HCT116 (cell line): ENCODE measurements around the gene TP63. TPM values are rescaled to one million over a fixed set of nuclear protein-coding genes. Genes with fewer than 3 reads are reported as not detected.

Experiments
- ATAC-seq: fragments of 200-7000 bp; cut with Tn5 transposase; 2 replicates; pipeline ENCODE4 v1.9.1; 2020; ENCODE audit warnings: mild to moderate bottlenecking, moderate library complexity
- BruUV-seq: library from RNA; stranded (reverse); fragments of 400-500 nt; replicated peaks from 2 replicates; lab custom pipeline; 2021; lab: Mats Ljungman, UMichigan
- CTCF ChIA-PET: fragments of 300-600 bp; sonication (Branson Sonifier 250); formaldehyde crosslinking; loops from one replicate; lab custom pipeline; 2021; ENCODE audit warnings: antibody characterized with exemption; lab: Charles Lee
- POLR2A ChIA-PET: fragments of 300-600, 350-600 bp; sonication (Branson Sonifier 250); formaldehyde crosslinking; loops from one replicate; lab custom pipeline; 2021; ENCODE audit warnings: antibody characterized with exemption; lab: Charles Lee
- RAD21 ChIA-PET, 2 experiments: fragments of 300-600 bp; sonication (Branson Sonifier 250); formaldehyde crosslinking; loops; one replicate each; lab custom pipeline; 2023; ENCODE audit warnings: low total read pairs in 2 of 2; ENCODE audit not compliant: uncharacterized antibody in 2 of 2, unreplicated experiment in 2 of 2, low non-redundant PET in 1 of 2; lab: Charles Lee
- DNase-seq: peaks from one replicate; pipeline ENCODE4 v3.0.0-alpha.2; 2010; ENCODE audit warnings: low read depth, low spot score
- H2AFZ ChIP-seq: fragments of 200-600 bp; shearing (Covaris generic), sonication (generic); 2 replicates; pipeline ENCODE4 v1.6.1; 2017; ENCODE audit warnings: low read depth, mixed run types, mixed read lengths, antibody characterized with exemption, low read length; ENCODE audit not compliant: poor library complexity, severe bottlenecking
- H3K27ac ChIP-seq: 2 replicates; pipeline ENCODE4 v1.5.1; 2012; ENCODE audit warnings: low read depth, low read length
- H3K27me3 ChIP-seq: fragments of 200-600 bp; sonication (generic); 2 replicates; pipeline ENCODE4 v1.6.1; 2016; ENCODE audit warnings: mixed run types, low read length, mixed read lengths; ENCODE audit not compliant: insufficient read depth
- H3K36me3 ChIP-seq, 2 experiments: fragments of 200-500 bp in 1 of 2; fragments of 200-600 bp in 1 of 2; sonication (Bioruptor generic) in 1 of 2; sonication (generic) in 1 of 2; 2 replicates each; pipeline versions ENCODE4 v1.5.1 to v1.6.1; 2014 to 2016; ENCODE audit warnings: low read length in 2 of 2, inconsistent platforms in 1 of 2, mixed read lengths in 1 of 2, mixed run types in 1 of 2; ENCODE audit not compliant: insufficient read depth in 2 of 2, control insufficient read depth in 1 of 2
- H3K4me1 ChIP-seq, 2 experiments: fragments of 200-600 bp in 1 of 2; sonication (generic) in 1 of 2; 2 replicates each; pipeline versions ENCODE4 v1.5.1 to v1.6.1; 2012 to 2017; ENCODE audit warnings: low read length in 2 of 2, inconsistent platforms in 1 of 2, mild to moderate bottlenecking in 1 of 2, mixed read lengths in 1 of 2, mixed run types in 1 of 2, moderate library complexity in 1 of 2; ENCODE audit not compliant: insufficient read depth in 2 of 2, control insufficient read depth in 1 of 2
- H3K4me2 ChIP-seq: fragments of 200-600 bp; sonication (generic); 2 replicates; pipeline ENCODE4 v1.6.1; 2017; ENCODE audit warnings: mixed run types, low read length, mixed read lengths
- H3K4me3 ChIP-seq, 2 experiments: fragments of 200-600 bp in 1 of 2; sonication (generic) in 1 of 2; replicated peaks in 1 of 2; 2 replicates each; pipeline ENCODE4 v1.5.1; 2011 to 2016; ENCODE audit warnings: low read length in 2 of 2, control low read depth in 1 of 2, low read depth in 1 of 2, mild to moderate bottlenecking in 1 of 2, mixed read lengths in 1 of 2, mixed run types in 1 of 2
- H3K79me2 ChIP-seq: fragments of 200-600 bp; sonication (generic); 2 replicates; pipeline ENCODE4 v1.6.1; 2017; ENCODE audit warnings: mild to moderate bottlenecking, mixed run types, low read length, moderate library complexity, mixed read lengths; ENCODE audit not compliant: insufficient read depth
- H3K9ac ChIP-seq: fragments of 200-600 bp; sonication (generic); 2 replicates; pipeline ENCODE4 v1.6.1; 2016; ENCODE audit warnings: low read length, mixed read lengths
- H3K9me2 ChIP-seq: fragments of 200-600 bp; sonication (generic), shearing (Covaris generic); 2 replicates; pipeline ENCODE4 v1.6.1; 2017; ENCODE audit warnings: mixed run types, mild to moderate bottlenecking, moderate library complexity; ENCODE audit not compliant: insufficient read depth
- H3K9me3 ChIP-seq, 2 experiments: fragments of 200-500 bp in 1 of 2; fragments of 200-600 bp in 1 of 2; sonication (Bioruptor generic) in 1 of 2; sonication (generic) in 1 of 2; 2 replicates each; pipeline ENCODE4 v1.6.1; 2014 to 2017; ENCODE audit warnings: low read length in 2 of 2, mixed read lengths in 2 of 2, inconsistent platforms in 1 of 2, low read depth in 1 of 2, mild to moderate bottlenecking in 1 of 2, mixed run types in 1 of 2, moderate library complexity in 1 of 2; ENCODE audit not compliant: control insufficient read depth in 1 of 2, insufficient read depth in 1 of 2
- H4K20me1 ChIP-seq: fragments of 200-600 bp; sonication (generic), shearing (Covaris generic); 2 replicates; pipeline ENCODE4 v1.6.1; 2017; ENCODE audit warnings: mixed run types, mild to moderate bottlenecking, moderate library complexity; ENCODE audit not compliant: insufficient read depth
- CEBPB ChIP-seq: IDR thresholded peaks from 2 replicates; pipeline ENCODE4 v1.6.1; 2012; ENCODE audit warnings: low read depth
- CTCF ChIP-seq, 3 experiments: fragments of 200-600 bp in 1 of 3; sonication (generic) in 1 of 3; IDR thresholded peaks in 2 of 3; conservative IDR thresholded peaks in 1 of 3; 2 replicates each; pipeline ENCODE4 v1.5.1; 2012 to 2017; ENCODE audit warnings: low read depth in 2 of 3, low read length in 2 of 3, antibody characterized with exemption in 1 of 3, borderline replicate concordance in 1 of 3, control low read depth in 1 of 3, mild to moderate bottlenecking in 1 of 3, mixed read lengths in 1 of 3, mixed run types in 1 of 3, moderate library complexity in 1 of 3; ENCODE audit not compliant: insufficient read depth in 1 of 3
- EGR1 ChIP-seq: IDR thresholded peaks from 2 replicates; pipeline ENCODE4 v1.6.1; 2012; ENCODE audit warnings: low read depth
- ELF1 ChIP-seq: IDR thresholded peaks from 2 replicates; pipeline ENCODE4 v1.6.1; 2012; ENCODE audit warnings: low read depth, borderline replicate concordance
- EZH2phosphoT487 ChIP-seq: fragments of 200-600 bp; IDR thresholded peaks from 2 replicates; pipeline ENCODE4 v1.6.1; 2018; ENCODE audit warnings: antibody characterized with exemption, borderline replicate concordance
- JUND ChIP-seq: IDR thresholded peaks from 2 replicates; pipeline ENCODE4 v1.6.1; 2012
- POLR2A ChIP-seq: IDR thresholded peaks from 2 replicates; pipeline ENCODE4 v1.7.0; 2011; ENCODE audit warnings: borderline replicate concordance; ENCODE audit not compliant: insufficient read depth, insufficient read length; ENCODE audit errors: extremely low read depth
- POLR2AphosphoS5 ChIP-seq: IDR thresholded peaks from 2 replicates; pipeline ENCODE4 v1.6.1; 2011; ENCODE audit warnings: mild to moderate bottlenecking, low read depth, low read length, moderate library complexity
- REST ChIP-seq: IDR thresholded peaks from 2 replicates; pipeline ENCODE4 v1.6.1; 2012; ENCODE audit warnings: low read depth
- SRF ChIP-seq: IDR thresholded peaks from 2 replicates; pipeline ENCODE4 v1.6.1; 2012; ENCODE audit warnings: low read depth
- YY1 ChIP-seq: IDR thresholded peaks from 2 replicates; pipeline ENCODE4 v1.6.1; 2011; ENCODE audit warnings: low read length, low read depth, moderate library complexity, mild to moderate bottlenecking; ENCODE audit not compliant: insufficient replicate concordance; ENCODE audit errors: extremely low read depth
- ZNF274 ChIP-seq: fragments of 200-500 bp; sonication (Bioruptor generic); IDR thresholded peaks from 2 replicates; pipeline ENCODE4 v1.6.1; 2014; ENCODE audit warnings: mild to moderate bottlenecking, low read depth, low read length, inconsistent platforms
- intact Hi-C: fragments of 100-400 bp; cut with micrococcal nuclease; formaldehyde crosslinking; loops from 2 replicates; pipeline ENCODE4 v1.10.0; 2022
- total RNA-seq: library from RNA; stranded (reverse); gene quantifications from one replicate; pipeline ENCODE4 v1.2.1, GENCODE V29; 2021; ENCODE audit not compliant: unreplicated experiment

The TP63 gene
- total RNA-seq, 1 experiment from 2014 or later: not detected

- ChIA-PET CTCF (interaction anchor here (0.9 kb wide), 1 partner anchor 499 kb away, joined by 3 read pairs; no protein-coding TSS in a partner anchor), RAD21 (no interaction called here), POLR2A (no interaction called here)
- H3K27ac ChIP-seq: no peak overlapping the region
- H3K36me3 ChIP-seq: no peaks in the 10 kb centered on the region
- no peaks in the 10 kb centered on the region for H3K4me1 ChIP-seq
- no peaks in the 10 kb centered on the region for H4K20me1 ChIP-seq
- no TSS peak for BruUV-seq
- intact Hi-C loops: no loop called here
- no peaks in the 10 kb centered on the region for H3K27me3 ChIP-seq
- H3K79me2 ChIP-seq: no peaks in the 10 kb centered on the region
- H3K4me3 ChIP-seq: no peak overlapping the region
- no peaks in the 10 kb centered on the region for H3K9me2 ChIP-seq
- ATAC-seq (no peak), DNase-seq (no peak)
- no peak overlapping the region for H3K4me2 ChIP-seq
- TF ChIP-seq SRF: no peak
- no peaks in the 10 kb centered on the region for H3K9me3 ChIP-seq
- H2AFZ ChIP-seq: no peak overlapping the region
- no peak overlapping the region for H3K9ac ChIP-seq
These were observed 140.8 kb downstream of the TP63 start for GRCh38 chr3:189771842-189772450.

GRCh38 chr3:189772584-189772983 lies 141.4 kb downstream of the TP63 start:
- ChIA-PET RAD21 (no interaction called here), POLR2A (no interaction called here), CTCF (no interaction called here)
- Histone ChIP-seq H3K27me3 (no peaks in the 10 kb centered on the region), H3K79me2 (no peaks in the 10 kb centered on the region), H3K9me3 (no peaks in the 10 kb centered on the region), H3K9ac (no peak overlapping the region), H2AFZ (no peak overlapping the region), H3K4me2 (no peak overlapping the region), H4K20me1 (no peaks in the 10 kb centered on the region), H3K4me3 (no peak overlapping the region), H3K27ac (no peak overlapping the region), H3K36me3 (no peaks in the 10 kb centered on the region), H3K9me2 (no peaks in the 10 kb centered on the region), H3K4me1 (no peaks in the 10 kb centered on the region)
- no peak for DNase-seq
- TF ChIP-seq POLR2AphosphoS5 (no peak), ELF1 (no peak), JUND (no peak), REST (no peak), EGR1 (no peak), CTCF (IDR thresholded peaks at IDR 0.05 in 2 of 3, conservative IDR thresholded peaks at IDR 0.05 in 1 of 3; ENCODE audit: borderline replicate concordance in 1 of 3, insufficient read depth in 1 of 3, low read depth in 2 of 3, low read length in 2 of 3) (no peak), ZNF274 (no peak), CEBPB (no peak), YY1 (no peak), EZH2phosphoT487 (no peak), POLR2A (no peak), SRF (no peak)
- intact Hi-C loops: no loop called here
- BruUV-seq: no TSS peak
- no peak for ATAC-seq
